H1 (cell line): ENCODE results near the gene KCNMB4. TPM values are rescaled to one million over a fixed set of nuclear protein-coding genes. Genes with fewer than 3 reads are reported as not detected.

ENCODE experiments used
- KDM1A ChIP-seq: fragments of 200-600, 300-600 bp; sonication (generic); IDR thresholded peaks from 2 replicates; pipeline ENCODE4 v1.7.1; 2016; ENCODE audit warnings: mild to moderate bottlenecking, low read length, borderline replicate concordance
- POLR2AphosphoS5 ChIP-seq: IDR thresholded peaks from 2 replicates; pipeline ENCODE4 v1.6.1; 2011; ENCODE audit warnings: low read depth, low read length
- RBBP5 ChIP-seq: IDR thresholded peaks from 2 replicates; pipeline ENCODE4 v1.7.1; 2012; ENCODE audit warnings: low read depth, mild to moderate bottlenecking, inconsistent platforms, low read length, moderate library complexity, borderline replicate concordance
- SAP30 ChIP-seq: fragments of 300-600 bp; sonication (generic); IDR thresholded peaks from 2 replicates; pipeline ENCODE4 v1.7.1; 2012; ENCODE audit warnings: low read length, moderate library complexity, mild to moderate bottlenecking, inconsistent platforms; ENCODE audit not compliant: insufficient read depth, insufficient replicate concordance
- polyA plus RNA-seq, 7 experiments: library from polyadenylated mRNA; depleted of rRNA in 3 of 7; stranded (reverse) in 5 of 7; unstranded in 2 of 7; fragments of >200 nt in 5 of 7; fragments of 200-250 nt in 2 of 7; gene quantifications; 1 replicate in 5 of 7; 2 replicates in 1 of 7; 4 replicates in 1 of 7; pipeline versions ENCODE4 v1.2.1 to v1.2.3, GENCODE V29; 2011 to 2013; ENCODE audit warnings: missing spikeins in 2 of 7, mixed read lengths in 2 of 7
- total RNA-seq: library from RNA; stranded (reverse); fragmentation: NEBNext Ultra II Directional; extraction: Animal tissue kit (Norgen Biotek cat#: 25700); gene quantifications from 2 replicates; pipeline ENCODE4 v1.2.1, GENCODE V29; 2021
- TF ChIP-seq, protein P1 (sequence below): IDR thresholded peaks from 2 replicates; pipeline ENCODE4 v1.6.1; 2012; ENCODE audit warnings: low read length, inconsistent platforms
- TF ChIP-seq, protein P2 (sequence below): IDR thresholded peaks from 2 replicates; pipeline ENCODE4 v1.6.1; 2012; ENCODE audit warnings: inconsistent platforms

Gene KCNMB4
- total and polyA plus RNA-seq, 2 of the 8 experiments (the other 6 are each of a cell fraction or from before 2014, with no cell fraction given): 10.9 to 16.0 TPM

DNA sequence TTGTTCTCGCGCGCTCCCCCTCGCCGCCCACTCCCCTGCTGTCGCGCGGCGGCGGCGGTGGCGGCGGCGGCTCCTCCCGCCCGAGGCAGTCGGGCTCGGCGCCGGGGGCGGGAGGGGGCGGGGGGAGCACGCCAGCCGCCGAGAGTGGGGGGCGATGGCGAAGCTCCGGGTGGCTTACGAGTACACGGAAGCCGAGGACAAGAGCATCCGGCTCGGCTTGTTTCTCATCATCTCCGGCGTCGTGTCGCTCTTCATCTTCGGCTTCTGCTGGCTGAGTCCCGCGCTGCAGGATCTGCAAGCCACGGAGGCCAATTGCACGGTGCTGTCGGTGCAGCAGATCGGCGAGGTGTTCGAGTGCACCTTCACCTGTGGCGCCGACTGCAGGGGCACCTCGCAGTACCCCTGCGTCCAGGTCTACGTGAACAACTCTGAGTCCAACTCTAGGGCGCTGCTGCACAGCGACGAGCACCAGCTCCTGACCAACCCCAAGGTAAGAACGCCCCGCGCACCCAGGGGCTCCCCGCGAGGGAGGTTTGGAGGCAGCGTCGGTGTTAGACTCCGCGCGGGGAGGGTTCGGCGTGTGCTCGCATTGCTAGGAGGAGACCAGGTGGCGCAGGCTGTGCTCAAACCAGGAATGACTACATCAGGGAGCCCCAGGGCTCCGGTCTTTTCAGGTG is 629 bp downstream of the KCNMB4 start (continued):
- TF ChIP-seq RBBP5 (peak; percentile 88), KDM1A (no peak), POLR2AphosphoS5 (no peak), SAP30 (peak; percentile 65)
- TF ChIP-seq, protein P1, sequence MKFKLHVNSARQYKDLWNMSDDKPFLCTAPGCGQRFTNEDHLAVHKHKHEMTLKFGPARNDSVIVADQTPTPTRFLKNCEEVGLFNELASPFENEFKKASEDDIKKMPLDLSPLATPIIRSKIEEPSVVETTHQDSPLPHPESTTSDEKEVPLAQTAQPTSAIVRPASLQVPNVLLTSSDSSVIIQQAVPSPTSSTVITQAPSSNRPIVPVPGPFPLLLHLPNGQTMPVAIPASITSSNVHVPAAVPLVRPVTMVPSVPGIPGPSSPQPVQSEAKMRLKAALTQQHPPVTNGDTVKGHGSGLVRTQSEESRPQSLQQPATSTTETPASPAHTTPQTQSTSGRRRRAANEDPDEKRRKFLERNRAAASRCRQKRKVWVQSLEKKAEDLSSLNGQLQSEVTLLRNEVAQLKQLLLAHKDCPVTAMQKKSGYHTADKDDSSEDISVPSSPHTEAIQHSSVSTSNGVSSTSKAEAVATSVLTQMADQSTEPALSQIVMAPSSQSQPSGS: no peak
- TF ChIP-seq, protein P2, sequence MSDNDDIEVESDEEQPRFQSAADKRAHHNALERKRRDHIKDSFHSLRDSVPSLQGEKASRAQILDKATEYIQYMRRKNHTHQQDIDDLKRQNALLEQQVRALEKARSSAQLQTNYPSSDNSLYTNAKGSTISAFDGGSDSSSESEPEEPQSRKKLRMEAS: peak; percentile 53
